SK-N-SH (cell line): Measurements from ENCODE around the gene CHSY1.

Experiments
- EZH2phosphoT487 ChIP-seq: fragments of 200-600 bp; sonication (generic); IDR thresholded peaks from 2 replicates; pipeline ENCODE4 v1.6.1; 2017; ENCODE audit warnings: low read depth, mixed run types, mild to moderate bottlenecking, antibody characterized with exemption, moderate library complexity, borderline replicate concordance
- JUND ChIP-seq: IDR thresholded peaks from 2 replicates; pipeline ENCODE4 v1.4.0; 2012
- TF ChIP-seq, protein P1 (sequence below): fragments of 200-600 bp; sonication (generic); IDR thresholded peaks from 2 replicates; pipeline ENCODE4 v1.6.1; 2017; ENCODE audit warnings: antibody characterized with exemption, mild to moderate bottlenecking, moderate library complexity

DNA sequence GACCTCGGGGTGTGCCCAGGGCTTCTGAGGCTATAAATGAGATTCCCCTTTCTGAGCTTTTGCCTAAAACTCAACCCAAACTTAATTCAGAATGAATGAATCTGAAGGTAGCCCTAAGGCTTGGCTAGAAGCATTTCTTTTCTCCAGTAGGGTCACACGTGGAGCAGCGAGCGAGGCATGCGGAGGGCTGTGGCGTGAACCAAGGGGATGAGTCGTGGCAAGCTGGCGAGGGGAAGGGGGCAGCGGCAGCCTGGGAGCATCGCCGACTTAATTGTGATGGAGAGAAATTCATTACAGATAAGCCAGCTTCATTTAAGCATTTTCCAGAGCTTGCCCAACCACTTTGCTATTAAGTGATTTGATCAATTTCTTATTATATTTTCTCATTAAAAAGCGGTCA, 79.9 kb downstream of the CHSY1 start:
- TF ChIP-seq JUND (no peak), EZH2phosphoT487 (no peak)
- TF ChIP-seq, protein P1, sequence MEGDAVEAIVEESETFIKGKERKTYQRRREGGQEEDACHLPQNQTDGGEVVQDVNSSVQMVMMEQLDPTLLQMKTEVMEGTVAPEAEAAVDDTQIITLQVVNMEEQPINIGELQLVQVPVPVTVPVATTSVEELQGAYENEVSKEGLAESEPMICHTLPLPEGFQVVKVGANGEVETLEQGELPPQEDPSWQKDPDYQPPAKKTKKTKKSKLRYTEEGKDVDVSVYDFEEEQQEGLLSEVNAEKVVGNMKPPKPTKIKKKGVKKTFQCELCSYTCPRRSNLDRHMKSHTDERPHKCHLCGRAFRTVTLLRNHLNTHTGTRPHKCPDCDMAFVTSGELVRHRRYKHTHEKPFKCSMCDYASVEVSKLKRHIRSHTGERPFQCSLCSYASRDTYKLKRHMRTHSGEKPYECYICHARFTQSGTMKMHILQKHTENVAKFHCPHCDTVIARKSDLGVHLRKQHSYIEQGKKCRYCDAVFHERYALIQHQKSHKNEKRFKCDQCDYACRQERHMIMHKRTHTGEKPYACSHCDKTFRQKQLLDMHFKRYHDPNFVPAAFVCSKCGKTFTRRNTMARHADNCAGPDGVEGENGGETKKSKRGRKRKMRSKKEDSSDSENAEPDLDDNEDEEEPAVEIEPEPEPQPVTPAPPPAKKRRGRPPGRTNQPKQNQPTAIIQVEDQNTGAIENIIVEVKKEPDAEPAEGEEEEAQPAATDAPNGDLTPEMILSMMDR = no peak
